SK-N-SH (cell line): ENCODE data around the gene AGGF1.

ENCODE experiments used
- CTCF ChIP-seq: fragments of 200-600 bp; sonication (generic); IDR thresholded peaks from 2 replicates; pipeline ENCODE4 v1.6.1; 2017; ENCODE audit warnings: antibody characterized with exemption, mild to moderate bottlenecking, moderate library complexity
- NRF1 ChIP-seq: IDR thresholded peaks from 2 replicates; pipeline ENCODE4 v1.6.1; 2012; ENCODE audit warnings: low read depth, mild to moderate bottlenecking, low read length
- SIN3A ChIP-seq: IDR thresholded peaks from 2 replicates; pipeline ENCODE4 v1.6.1; 2012; ENCODE audit warnings: low read depth, mild to moderate bottlenecking, low read length, moderate library complexity, borderline replicate concordance

DNA sequence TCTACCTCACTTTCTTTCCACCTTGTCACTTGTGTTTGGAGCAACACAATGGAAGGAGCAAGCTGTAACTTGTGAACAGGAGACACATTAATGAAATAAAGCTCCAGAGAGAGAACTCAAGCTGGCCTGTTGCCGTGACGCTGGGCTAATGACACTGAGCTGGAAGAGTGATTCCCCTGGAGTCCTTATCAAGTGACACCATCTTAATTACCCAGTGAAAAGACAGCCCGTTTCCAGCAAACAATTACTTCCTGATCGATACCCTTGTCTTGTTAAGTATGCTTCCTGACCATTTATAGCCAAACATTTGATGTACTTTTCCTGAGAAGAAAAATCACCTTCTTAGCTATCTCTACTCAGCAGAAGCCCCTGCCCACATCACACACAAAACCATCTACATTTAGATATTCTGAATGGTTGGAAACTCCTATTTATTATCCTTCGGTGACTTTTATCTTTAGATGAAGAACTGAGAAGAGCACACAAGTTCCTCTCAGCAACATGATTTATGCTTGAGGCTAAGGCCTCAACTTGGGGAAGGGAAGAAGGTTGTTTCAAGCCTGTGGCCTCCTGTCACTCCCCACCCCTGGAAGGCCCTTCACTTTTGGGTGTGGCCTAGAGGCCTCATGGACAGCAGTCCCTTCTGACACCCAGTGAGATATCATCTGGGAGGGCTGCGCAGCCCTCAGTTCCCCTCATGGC, 43.2 kb upstream of the AGGF1 start:
- TF ChIP-seq NRF1 (no peak), CTCF (no peak), SIN3A (no peak)
